PC-3 (cell line): ENCODE data around the gene PTPN22. TPM values are rescaled to one million over a fixed set of nuclear protein-coding genes. Genes with fewer than 3 reads are reported as not detected.

Experiments
- ATAC-seq: fragments of 200-7000 bp; cut with Tn5 transposase; 2 replicates; pipeline ENCODE4 v1.9.1; 2020; ENCODE audit warnings: mild to moderate bottlenecking, moderate library complexity
- BruUV-seq: library from RNA; stranded (reverse); fragments of 400-500 nt; replicated peaks from 2 replicates; lab custom pipeline; 2021; lab: Mats Ljungman, UMichigan
- CTCF ChIA-PET: fragments of 300-600 bp; sonication (Branson Sonifier 250); formaldehyde crosslinking; loops from one replicate; lab custom pipeline; 2022; ENCODE audit warnings: antibody characterized with exemption; lab: Charles Lee
- POLR2A ChIA-PET: fragments of 300-600 bp; sonication (Branson Sonifier 250); formaldehyde crosslinking; loops from one replicate; lab custom pipeline; 2022; ENCODE audit warnings: antibody characterized with exemption; ENCODE audit not compliant: unreplicated experiment; lab: Charles Lee
- DNase-seq: peaks from one replicate; pipeline ENCODE4 v3.0.0-alpha.2; 2015
- H2AFZ ChIP-seq: fragments of 300-600 bp; sonication (generic); 2 replicates; pipeline ENCODE4 v1.6.0; 2016; ENCODE audit warnings: antibody characterized with exemption, low read length
- H3F3A ChIP-seq: fragments of 300-600 bp; sonication (generic); one replicate; pipeline ENCODE4 v1.6.0; 2017; ENCODE audit warnings: antibody characterized with exemption, low read length, control low read depth, mild to moderate bottlenecking; ENCODE audit not compliant: unreplicated experiment
- H3K27ac ChIP-seq: fragments of 300-600 bp; sonication (generic); 2 replicates; pipeline ENCODE4 v1.5.1; 2016; ENCODE audit warnings: mild to moderate bottlenecking, low read length
- H3K27me3 ChIP-seq: fragments of 300-600 bp; sonication (generic); 2 replicates; pipeline ENCODE4 v1.6.1; 2016; ENCODE audit warnings: low read length, mixed read lengths
- H3K36me3 ChIP-seq: fragments of 300-600 bp; sonication (generic); 2 replicates; pipeline ENCODE4 v1.6.1; 2016; ENCODE audit warnings: low read depth, mixed run types, low read length, mixed read lengths
- H3K4me1 ChIP-seq: fragments of 300-600 bp; sonication (generic); 2 replicates; pipeline ENCODE4 v1.5.1; 2016; ENCODE audit warnings: low read length; ENCODE audit not compliant: insufficient read depth
- H3K4me2 ChIP-seq: fragments of 300-600 bp; sonication (generic); 2 replicates; pipeline ENCODE4 v1.6.0; 2016; ENCODE audit warnings: low read length
- H3K4me3 ChIP-seq: fragments of 300-600 bp; sonication (generic); 2 replicates; pipeline ENCODE4 v1.5.1; 2016; ENCODE audit warnings: mild to moderate bottlenecking, low read length, mixed read lengths
- H3K79me2 ChIP-seq: fragments of 300-600 bp; sonication (generic); 2 replicates; pipeline ENCODE4 v1.6.1; 2017; ENCODE audit warnings: low read length, mixed read lengths
- H3K9ac ChIP-seq: fragments of 300-600 bp; sonication (generic); 2 replicates; pipeline ENCODE4 v1.6.0; 2016; ENCODE audit warnings: mild to moderate bottlenecking, low read length
- H3K9me2 ChIP-seq: fragments of 300-600 bp; sonication (generic); replicated peaks from 2 replicates; pipeline ENCODE4 v1.6.1; 2016; ENCODE audit warnings: mixed run types, low read length, mixed read lengths
- H3K9me3 ChIP-seq: fragments of 300-600 bp; sonication (generic); 2 replicates; pipeline ENCODE4 v1.6.1; 2016; ENCODE audit warnings: low read length, mixed read lengths
- H4K20me1 ChIP-seq: fragments of 300-600 bp; sonication (generic); 2 replicates; pipeline ENCODE4 v1.6.1; 2016; ENCODE audit warnings: low read length, mixed read lengths
- CTCF ChIP-seq: fragments of 300-600 bp; sonication (generic); conservative IDR thresholded peaks from 2 replicates; pipeline ENCODE4 v1.5.1; 2017; ENCODE audit warnings: antibody characterized with exemption, low read depth, mild to moderate bottlenecking, low read length
- EZH2 ChIP-seq: fragments of 300-600 bp; sonication (generic); IDR thresholded peaks from one replicate; pipeline ENCODE4 v1.6.1; 2017; ENCODE audit warnings: antibody characterized with exemption, mild to moderate bottlenecking, low read length; ENCODE audit not compliant: unreplicated experiment
- EZH2phosphoT487 ChIP-seq: fragments of 300-600 bp; sonication (generic); IDR thresholded peaks from 2 replicates; pipeline ENCODE4 v1.6.1; 2018; ENCODE audit warnings: mild to moderate bottlenecking, antibody characterized with exemption, low read length, borderline replicate concordance
- intact Hi-C: fragments of 100-400 bp; cut with micrococcal nuclease; formaldehyde crosslinking; loops from 2 replicates; pipeline ENCODE4 v1.9.0; 2023
- total RNA-seq: library from RNA; depleted of rRNA; stranded (reverse); fragments of >200 nt; gene quantifications from 2 replicates; pipeline ENCODE4 v1.2.3, GENCODE V29; 2014

PTPN22 gene
- total RNA-seq, 1 experiment from 2014 or later, result 0.04 TPM

GRCh38 chr1:113872219-113872935, 865 bp upstream of the PTPN22 start:
- Histone ChIP-seq H4K20me1 (no peaks in the 10 kb centered on the region), H3K9me2 (no peaks in the 10 kb centered on the region), H3F3A (no peaks in the 10 kb centered on the region), H3K4me2 (no peak overlapping the region), H3K27me3 (no peaks in the 10 kb centered on the region), H3K79me2 (no peaks in the 10 kb centered on the region), H3K9me3 (no peaks in the 10 kb centered on the region), H2AFZ (no peak overlapping the region), H3K9ac (no peak overlapping the region), H3K4me3 (no peak overlapping the region), H3K36me3 (no peaks in the 10 kb centered on the region), H3K27ac (no peak overlapping the region), H3K4me1 (peaks cover 33% of the 10 kb centered on the region)
- DNase-seq (no peak), ATAC-seq (no peak)
- intact Hi-C loops, result no loop called here
- no TSS peak for BruUV-seq
- POLR2A ChIA-PET, result no interaction called here
- TF ChIP-seq CTCF (no peak), EZH2 (no peak), EZH2phosphoT487 (no peak)
- CTCF ChIA-PET, result no interaction called here

GRCh38 chr1:113870778-113871177, 734 bp downstream of the PTPN22 start:
- Histone ChIP-seq H3K79me2 (no peaks in the 10 kb centered on the region), H3K4me3 (no peak overlapping the region), H3K27ac (no peak overlapping the region), H3K36me3 (no peaks in the 10 kb centered on the region), H4K20me1 (no peaks in the 10 kb centered on the region), H3F3A (no peaks in the 10 kb centered on the region), H2AFZ (no peak overlapping the region), H3K9me2 (no peaks in the 10 kb centered on the region), H3K9me3 (no peaks in the 10 kb centered on the region), H3K4me1 (peaks cover 33% of the 10 kb centered on the region), H3K27me3 (no peaks in the 10 kb centered on the region), H3K4me2 (no peak overlapping the region), H3K9ac (no peak overlapping the region)
- ChIA-PET CTCF (no interaction called here), POLR2A (no interaction called here)
- no TSS peak for BruUV-seq
- ATAC-seq, result no peak
- intact Hi-C loops, result no loop called here
- no peak for TF ChIP-seq EZH2phosphoT487
- TF ChIP-seq CTCF, result no peak
- no peak for TF ChIP-seq EZH2
- DNase-seq, result no peak
